GM21825 (cell line): ENCODE measurements around the gene DOCK11.
"Not testable (repeated sequence)": the region's sequence is repeated elsewhere in the genome, so short reads cannot be mapped to it uniquely, and the experiment has no call there.

Source experiments
- ATAC-seq: cut with Tn5 transposase; IDR thresholded peaks from one replicate; pipeline ENCODE4 v1.9.1; 2021; ENCODE audit warnings: mild to moderate bottlenecking, moderate library complexity; ENCODE audit not compliant: unreplicated experiment

Gene DOCK11

DNA sequence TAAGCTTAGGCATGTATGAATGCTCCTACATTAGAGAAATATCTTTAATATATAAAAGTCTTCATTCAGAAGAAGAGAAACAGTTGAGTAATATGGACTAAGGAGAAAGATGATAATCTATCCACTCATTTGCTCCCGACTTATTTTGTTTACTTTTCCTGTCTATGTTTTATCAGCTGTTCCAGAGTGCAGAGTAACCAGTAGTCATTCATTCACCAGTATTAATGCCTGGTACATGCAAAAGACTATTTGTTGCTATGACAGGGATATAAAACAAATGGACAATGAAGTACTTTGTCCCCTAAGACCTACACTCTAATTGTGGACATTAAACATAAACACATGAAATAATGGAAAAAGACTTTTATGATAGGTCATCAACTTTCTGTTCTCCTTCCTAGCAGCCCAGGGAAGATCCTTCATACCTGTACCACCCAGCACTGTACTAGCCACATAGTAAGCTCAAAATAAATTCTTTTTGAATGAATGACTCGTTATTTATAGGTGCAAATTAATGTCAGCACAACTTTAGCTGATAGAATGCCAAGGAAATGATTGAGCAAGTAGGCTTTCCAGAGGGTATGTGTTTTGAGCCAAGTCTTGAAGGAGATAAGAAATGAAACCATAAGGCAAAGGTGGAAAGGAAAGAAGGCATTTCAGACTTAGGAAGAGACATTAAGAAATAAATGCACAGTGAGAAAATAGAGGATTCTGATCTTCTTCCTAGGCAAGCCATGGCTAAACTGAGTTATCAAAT is 186.8 kb downstream of the DOCK11 start:
- no peak for ATAC-seq

DNA sequence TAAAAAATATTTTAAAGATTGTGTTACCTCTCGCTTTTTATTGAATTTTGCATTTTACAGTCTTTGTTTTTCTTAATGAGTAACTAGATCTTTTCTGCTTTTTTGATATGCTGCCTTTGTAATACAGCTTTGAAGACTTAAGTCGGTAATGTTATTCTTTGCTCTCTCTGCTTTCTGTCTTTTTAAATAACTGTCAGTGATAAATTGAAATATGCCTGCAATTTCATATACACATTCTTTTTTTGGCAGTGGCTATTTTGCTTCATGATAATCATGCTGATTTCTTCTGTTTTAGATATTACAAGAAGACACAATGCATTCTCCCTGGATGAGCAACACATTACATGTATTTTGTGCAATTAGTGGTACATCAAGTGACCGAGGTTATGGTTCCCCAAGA is 189.8 kb downstream of the DOCK11 start:
- ATAC-seq = no peak

DNA sequence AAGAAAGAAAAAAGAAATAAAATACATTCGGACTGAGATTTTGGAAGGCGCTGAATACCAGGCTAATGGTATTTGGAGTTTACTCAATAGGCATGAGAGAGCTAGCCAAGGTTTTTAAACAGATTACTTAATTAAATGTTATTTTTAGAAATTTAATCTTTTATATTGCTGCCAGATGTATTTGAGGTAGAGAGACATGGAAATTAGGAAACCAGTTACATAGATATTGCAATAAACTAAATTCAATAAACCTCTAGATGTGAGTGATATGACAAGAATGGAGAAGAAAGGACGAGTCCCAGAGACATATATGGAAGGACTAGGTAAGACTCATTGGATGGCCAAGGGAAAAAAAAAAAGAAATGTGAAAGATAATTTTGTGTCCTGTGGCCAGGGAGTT is 193.3 kb downstream of the DOCK11 start:
- ATAC-seq = no peak

DNA sequence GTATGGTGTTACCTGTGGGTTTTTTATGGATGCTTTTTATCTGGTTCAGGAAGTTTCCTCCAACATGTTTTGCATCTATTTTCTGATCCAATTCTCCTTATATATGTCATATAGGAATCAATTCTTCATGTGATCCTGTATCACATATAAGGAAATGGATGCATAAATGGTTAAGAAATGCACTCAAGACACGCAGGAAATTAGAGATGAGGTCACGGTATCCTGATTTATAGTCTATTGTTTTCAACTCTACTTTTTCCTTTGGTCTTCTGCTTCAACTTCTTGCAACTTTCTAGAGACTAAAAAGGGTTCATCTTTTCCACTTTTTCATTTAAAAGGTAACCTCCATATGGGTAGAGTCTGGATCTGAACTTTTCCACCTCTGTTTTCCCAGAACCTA is 198.2 kb downstream of the DOCK11 start:
- ATAC-seq = no peak

DNA sequence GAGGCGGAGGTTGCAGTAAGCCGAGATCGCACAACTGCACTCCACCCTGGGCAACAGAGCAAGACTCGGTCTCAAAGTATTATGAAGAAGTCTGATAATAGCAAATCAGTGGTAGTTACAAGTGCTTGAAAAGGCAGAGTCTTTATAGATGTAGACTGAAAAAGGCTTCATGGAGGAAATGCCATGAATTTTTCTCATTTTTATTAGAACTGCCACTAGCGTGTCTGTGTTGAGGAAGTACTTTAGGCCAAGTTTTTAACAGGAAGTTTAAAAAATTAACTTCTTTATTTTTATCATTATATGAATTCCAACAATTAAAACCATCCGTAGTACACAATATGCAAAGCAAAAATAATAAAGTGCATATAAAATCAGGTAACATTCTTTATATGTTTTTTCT is 199.0 kb downstream of the DOCK11 start:
- ATAC-seq = no peak

DNA sequence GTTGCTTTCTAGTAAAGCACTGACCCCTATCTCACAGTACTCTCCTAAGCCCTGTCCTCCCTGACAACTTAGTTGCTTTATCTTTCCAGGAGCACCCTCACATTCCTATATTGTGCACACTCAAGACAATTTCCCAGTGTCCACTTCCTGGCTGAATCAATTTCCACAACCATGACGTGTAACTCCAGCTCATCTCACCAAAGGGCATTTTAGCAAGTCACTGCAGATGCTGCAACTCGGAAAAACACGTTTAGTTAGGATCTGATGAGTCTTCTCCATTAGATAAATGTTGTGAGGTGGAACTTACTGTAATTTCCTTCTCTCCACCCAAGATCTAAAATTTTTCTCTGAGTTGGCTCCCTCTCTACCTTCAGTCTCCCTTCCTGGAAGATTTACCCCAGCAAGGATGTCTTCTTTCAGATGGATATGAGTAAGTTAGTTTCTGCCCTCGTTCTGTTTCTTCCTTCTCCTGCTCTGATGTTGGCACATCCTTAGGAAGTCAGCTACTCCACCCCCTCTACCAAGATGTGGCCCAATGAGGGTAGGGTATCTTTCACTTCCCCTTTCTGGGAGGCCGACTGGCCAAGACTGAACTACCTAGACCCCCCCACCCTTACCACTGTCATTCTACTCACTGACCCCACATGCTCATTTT is 203.0 kb downstream of the DOCK11 start:
- ATAC-seq = no peak

DNA sequence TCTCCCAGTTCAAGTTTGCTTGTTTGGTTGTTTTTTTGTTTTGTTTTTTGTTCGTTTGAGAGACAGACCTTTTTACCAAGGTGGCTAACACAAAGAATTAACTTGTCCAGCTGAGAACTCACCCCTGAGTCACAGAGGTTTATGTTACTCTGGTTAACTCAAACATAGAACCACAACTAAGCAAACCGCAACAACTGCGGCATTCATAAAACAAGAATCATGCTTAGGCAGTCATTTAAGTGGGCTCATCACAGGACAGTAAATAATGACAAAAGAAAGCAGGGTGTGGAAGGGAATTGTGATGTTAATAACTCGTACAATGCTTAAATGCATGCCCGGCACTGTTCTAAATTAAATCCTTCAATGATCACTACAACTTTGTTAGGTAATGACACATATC is 207.1 kb downstream of the DOCK11 start:
- ATAC-seq = no peak

DNA sequence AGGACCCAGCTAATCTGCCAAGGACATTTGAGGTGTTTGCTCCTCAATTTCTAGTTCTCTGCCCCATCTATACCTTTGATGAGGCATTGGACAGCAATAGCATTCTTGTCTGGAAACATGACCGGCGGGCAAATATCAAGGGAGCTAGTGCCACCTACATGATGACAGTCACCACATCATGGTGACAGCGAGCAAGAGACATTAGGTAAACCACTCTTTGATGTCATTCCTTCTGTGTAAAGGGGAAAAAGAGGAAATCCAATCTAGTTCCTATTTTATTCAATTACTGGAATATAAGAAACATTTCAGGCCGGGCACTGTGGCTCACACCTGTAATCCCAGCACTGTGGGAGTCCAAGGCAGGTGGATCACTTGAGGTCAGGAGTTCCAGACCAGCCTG is 211.1 kb downstream of the DOCK11 start:
- no peak for ATAC-seq

DNA sequence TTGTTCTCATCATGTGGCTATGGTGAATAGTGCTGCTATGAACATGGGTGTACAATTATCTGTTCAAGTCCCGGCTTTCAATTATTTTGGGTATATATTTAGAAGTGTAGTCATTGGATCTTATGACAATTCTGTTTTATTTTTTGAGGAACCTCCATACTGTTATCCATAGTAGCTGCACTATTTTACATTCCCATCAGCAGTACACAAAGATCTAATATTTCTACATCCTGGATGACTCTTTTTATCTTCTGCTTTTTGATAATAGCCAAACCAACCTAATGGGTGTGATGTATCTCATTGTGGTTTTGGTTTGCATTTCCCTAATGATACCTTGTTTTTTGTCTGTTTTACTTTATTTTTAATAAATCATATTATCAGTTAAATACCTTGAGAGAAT is 218.9 kb downstream of the DOCK11 start:
- no peak for ATAC-seq

DNA sequence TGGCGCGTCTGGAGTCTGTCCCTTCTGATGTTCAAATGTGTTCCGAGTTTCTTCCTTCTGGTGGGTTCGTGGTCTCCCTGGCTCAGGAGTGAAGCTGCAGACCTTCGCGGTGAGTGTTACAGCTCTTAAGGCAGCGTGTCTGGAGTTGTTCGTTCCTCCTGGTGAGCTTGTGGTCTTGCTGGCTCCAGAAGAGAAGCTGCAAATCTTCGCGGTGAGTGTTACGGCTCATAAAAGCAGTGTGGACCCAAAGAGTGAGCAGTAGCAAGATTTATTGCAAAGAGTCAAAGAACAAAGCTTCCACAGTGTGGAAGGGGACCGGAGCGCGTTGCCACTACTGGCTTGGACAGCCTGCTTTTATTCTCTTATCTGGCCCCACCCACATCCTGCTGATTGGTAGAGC is 220.3 kb downstream of the DOCK11 start:
- ATAC-seq = not testable (repeated sequence)

DNA sequence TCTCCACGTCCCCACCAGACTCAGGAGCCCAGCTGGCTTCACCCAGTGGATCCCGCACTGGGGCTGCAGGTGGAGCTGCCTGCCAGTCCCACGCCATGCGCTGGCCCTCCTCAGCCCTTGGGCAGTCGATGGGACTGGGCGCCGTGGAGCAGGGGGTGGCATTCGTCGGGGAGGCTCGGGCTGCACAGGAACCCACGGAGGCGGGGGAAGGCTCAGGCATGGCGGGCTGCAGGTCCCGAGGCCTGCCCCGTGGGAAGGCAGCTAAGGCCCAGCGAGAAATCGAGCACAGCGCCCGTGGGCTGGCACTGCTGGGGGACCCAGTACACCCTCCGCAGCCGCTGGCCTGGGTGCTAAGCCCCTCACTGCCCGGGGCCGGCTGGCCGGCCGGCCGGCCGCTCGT is 221.2 kb downstream of the DOCK11 start:
- ATAC-seq = not testable (repeated sequence)

DNA sequence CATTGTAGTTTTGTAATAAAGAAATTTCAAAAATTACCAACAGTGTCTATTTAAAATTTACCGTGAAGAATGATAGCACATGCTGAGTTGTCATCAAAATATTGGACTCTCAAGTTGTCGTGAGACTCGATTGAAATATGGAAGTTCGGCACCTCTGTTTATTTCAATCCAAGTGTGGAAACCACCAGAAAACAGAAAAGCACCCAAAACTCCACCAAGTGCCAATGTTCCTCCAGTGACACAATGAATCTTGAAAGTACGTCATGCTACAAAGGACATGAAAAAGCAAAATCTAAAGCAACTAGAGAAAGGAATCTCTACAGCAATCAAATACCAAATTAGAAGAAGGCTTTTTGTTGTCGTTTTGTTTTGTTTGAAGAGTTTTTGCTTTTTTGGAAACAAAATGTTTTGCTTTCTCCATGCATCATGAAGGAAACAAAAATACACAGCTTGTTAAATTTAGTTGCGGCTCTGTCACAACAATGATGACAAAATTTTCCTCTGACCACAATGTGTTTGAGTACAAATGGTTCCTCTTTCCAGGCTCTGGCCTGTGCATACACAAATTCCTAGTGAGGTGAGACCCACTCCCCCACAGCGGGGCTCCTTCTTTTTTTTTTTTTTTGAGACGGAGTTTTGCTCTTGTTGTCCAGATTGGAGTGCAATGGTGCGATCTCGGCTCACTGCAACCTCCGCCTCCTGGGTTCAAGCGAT is 222.2 kb downstream of the DOCK11 start:
- ATAC-seq = no peak

DNA sequence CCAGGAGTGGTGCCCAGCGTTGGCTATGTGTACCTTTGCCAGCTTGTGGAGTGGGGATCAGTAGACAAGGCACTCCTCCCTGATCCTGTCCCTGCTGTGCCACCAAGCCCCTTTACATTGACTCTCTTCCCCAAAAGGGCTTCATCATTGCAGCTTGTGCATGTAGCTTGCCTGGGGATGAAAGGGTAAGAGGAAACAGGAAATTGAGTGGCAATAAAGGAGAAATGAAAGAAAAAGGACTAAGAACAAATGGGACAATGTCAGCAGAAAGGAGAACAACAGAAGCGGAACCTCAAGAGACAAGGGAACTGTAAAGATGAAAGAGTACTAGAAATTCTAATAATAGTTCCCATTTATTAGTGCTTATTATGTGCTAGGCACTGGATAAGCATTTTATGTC is 223.1 kb downstream of the DOCK11 start:
- no peak for ATAC-seq

DNA sequence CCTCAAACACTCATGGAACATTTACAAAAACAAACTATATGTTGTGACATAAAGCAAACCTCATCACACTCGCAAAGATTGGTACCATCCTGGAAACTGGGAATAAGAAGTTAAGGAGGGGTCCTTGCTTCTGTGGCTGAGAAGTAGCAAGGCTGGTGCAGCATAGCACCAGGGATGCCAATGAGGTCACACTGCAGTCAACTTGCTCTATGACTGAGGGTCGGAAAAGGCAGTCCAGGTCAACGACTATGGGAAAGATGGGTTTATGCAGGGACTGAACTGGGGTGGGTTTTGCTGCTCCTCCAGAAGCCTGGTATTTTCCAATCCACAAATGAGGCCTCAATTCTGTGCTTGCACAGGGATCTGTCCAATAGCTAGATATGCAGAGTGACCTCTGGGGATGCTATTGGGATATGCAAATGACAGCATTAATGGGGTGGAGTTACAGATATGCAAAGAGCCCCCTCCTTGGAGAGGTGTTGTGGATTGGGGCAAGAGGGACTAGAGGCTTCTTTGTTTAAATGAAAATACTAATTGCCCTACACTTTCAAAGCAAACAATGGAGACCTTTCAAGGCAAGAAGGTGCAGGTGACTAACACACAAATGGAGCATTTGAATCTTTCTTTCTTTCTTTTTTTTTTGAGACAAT is 224.6 kb downstream of the DOCK11 start:
- no peak for ATAC-seq

DNA sequence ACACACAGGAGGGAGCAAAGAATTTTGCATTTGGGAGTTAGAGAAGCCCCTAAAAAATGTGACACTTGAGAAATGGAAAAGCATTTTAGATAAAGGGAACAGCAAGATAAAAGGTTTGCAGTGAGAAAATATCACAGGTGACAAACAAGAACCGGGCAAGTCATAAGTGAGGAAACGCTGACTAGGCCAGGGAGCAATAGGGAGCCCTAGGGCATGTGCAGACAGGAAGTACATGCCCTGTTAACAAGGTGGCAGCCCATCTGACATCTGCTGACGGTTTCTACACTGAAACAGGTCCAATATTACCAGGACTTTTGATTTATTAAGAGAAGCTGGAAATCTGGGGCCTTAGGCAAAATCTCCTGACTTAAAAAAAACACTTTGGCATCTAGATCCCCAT is 227.8 kb downstream of the DOCK11 start:
- ATAC-seq = no peak

DNA sequence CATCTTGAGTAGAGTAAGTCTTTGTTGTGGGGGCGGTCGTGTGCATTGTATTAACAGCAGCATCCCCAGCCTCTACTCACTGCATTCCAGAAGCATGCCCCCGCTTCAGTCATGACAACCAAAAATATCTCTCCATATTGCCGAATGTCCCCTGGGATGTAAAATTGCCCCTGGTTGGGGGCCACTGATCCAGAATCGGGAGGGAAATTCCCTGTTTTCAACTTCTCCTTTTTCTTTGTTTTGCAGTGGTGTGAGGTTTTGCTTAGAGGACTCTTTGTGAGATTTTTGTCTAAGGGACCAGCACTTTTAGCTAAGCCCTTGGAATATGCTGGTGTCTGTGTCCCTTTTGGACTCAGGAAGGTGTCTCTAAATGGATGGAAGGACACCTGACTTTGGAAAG is 228.8 kb downstream of the DOCK11 start:
- no peak for ATAC-seq

DNA sequence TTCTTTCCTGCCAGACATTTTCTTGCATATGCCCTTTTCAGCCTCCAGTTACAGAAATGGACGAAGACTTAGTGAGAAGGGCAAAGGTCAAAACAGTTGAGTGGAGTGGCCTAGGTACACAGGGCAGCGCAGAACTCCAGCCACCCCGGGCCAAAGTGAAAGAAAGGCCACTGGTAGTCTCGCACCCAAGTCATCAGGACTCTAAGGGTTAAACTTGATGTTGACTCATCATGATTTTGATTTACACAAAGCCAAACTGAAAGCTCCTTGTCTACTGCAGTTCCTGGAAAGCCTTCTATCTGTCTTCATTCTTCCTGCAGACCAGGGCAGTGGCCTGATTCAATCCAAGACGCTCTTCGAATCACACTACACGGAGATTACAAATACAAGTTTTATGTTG is 229.2 kb downstream of the DOCK11 start:
- ATAC-seq = no peak

DNA sequence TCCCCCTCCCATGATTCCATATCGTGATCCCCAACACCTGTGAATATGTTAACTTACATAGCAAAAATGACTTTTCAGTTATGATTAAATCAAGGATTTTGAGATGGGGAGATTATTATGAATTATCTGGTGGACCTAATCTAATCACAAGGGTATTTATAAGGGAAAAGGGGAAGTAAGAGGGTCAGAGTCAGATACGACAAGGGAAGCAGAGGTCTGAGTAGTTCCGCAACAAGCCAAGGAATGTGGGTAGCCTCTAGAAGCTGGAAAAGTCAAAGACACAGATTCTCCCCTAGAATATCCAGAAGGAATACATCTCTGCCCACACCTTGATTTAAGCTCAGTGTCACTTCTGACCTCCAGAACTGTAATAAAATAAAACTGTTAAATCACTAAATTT is 230.8 kb downstream of the DOCK11 start:
- ATAC-seq = no peak

DNA sequence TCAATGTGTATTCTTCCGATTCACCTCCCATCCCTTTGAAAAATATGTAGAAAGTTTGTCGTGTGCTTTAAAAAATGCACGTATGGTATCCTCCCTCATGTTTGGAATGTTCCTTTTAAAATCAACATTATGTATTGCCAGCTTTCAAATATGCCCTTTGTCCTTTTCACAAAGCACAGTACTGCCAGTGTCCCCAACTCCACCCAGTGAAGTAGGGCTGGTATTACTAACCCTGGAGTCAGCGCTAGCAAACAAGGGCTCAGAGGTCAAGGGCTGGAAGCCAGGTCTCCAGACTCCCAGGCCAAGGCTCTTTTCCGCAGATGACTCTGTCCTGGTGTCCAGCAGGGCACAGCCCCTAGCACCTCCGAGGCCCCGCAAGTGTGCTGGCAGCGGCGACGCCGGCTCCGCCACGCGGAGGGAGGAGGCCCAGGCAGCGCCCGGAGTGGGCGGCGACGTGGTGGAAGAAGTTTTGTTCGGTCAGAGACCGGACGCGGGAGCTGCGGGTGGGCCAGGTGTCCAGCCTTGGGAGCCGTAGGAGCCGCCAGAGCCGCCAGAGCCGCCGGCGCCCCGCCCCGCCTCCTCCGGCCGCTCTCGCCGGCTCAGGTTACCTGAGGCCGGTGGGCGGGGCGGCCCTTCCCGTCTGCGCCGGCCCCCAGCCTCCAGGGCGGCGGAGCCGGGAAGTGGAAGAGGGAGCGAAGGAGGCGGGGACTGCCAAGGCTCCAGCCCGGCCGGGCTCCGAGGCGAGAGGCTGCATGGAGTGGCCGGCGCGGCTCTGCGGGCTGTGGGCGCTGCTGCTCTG is 231.5 kb downstream of the DOCK11 start, which contains the start of gene IL13RA1:
Gene IL13RA1, plus strand, starts transcription at position 720 of the 799 bp plus-strand sequence. Its CDS starts 33 bp downstream, at position 753.
- ATAC-seq = peak; percentile 66

DNA sequence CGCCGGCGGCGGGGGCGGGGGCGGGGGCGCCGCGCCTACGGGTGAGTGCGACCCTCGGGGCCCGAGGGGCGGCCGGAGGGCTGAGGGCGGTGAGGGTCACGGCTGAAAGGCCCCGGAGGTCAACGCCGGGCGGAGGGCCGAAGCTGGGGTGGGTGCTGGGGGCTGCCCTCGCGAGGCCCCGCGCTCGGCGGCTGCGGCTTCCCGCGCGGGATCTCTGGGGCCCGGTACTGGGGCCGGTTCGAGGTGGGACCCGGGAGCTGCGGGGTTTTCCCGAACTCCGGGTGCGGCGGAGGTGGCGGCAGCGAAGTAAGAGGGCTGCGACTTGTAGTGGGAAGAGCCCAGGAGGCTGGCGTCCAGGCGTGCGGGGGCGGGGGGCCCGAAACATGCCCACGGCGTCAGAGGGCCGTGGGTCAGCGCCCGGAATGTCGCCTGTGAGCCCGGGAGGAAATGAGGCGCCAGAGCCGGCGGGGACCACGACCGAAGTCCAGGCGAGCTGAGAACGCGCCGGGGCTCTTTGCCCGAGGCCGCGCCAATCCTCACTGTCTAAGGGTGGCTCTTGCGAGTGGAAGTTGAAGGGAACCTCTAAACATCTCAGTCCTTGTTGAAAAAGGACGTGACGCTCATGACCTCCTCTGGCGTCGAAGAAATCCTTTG is 232.2 kb downstream of the DOCK11 start:
- ATAC-seq = no peak
